HepG2 (cell line): ENCODE results near the gene PIGZ. TPM values are rescaled to one million over a fixed set of nuclear protein-coding genes. Genes with fewer than 3 reads are reported as not detected.

Source experiments
- CREB3 ChIP-seq: sonication (generic); formaldehyde crosslinking; IDR thresholded peaks from 2 replicates; pipeline ENCODE4 v1.5.0; 2020; ENCODE audit warnings: missing genetic modification reagents
- FOXA3 ChIP-seq: IDR thresholded peaks from 2 replicates; pipeline ENCODE4 v1.6.1; 2016; ENCODE audit warnings: missing genetic modification reagents, missing compliant biosample characterization
- KAT7 ChIP-seq: IDR thresholded peaks from 2 replicates; pipeline ENCODE4 v1.6.1; 2018; ENCODE audit warnings: borderline replicate concordance, missing compliant biosample characterization
- KDM5A ChIP-seq: fragments of 200-600 bp; sonication (generic); IDR thresholded peaks from 2 replicates; pipeline ENCODE4 v1.7.0; 2018; ENCODE audit warnings: antibody characterized with exemption, mild to moderate bottlenecking, low read length, borderline replicate concordance
- NONO ChIP-seq, 2 experiments: fragments of 450-650 bp in 1 of 2; sonication (generic) in 1 of 2; formaldehyde crosslinking in 1 of 2; IDR thresholded peaks in 1 of 2; conservative IDR thresholded peaks in 1 of 2; 2 replicates each; pipeline versions ENCODE4 v1.6.1 to v1.8.0; 2017 to 2022; ENCODE audit warnings: mild to moderate bottlenecking in 1 of 2, missing genetic modification reagents in 1 of 2, moderate library complexity in 1 of 2
- NR1H2 ChIP-seq: sonication (generic); formaldehyde crosslinking; IDR thresholded peaks from 2 replicates; pipeline ENCODE4 v1.8.1; 2022; ENCODE audit warnings: low read depth, missing genetic modification reagents, borderline replicate concordance
- ONECUT2 ChIP-seq: sonication (generic); formaldehyde crosslinking; IDR thresholded peaks from 2 replicates; pipeline ENCODE4 v1.4.0; 2020; ENCODE audit warnings: missing genetic modification reagents
- PRDM15 ChIP-seq: sonication (generic); formaldehyde crosslinking; IDR thresholded peaks from 2 replicates; pipeline ENCODE4 v1.4.0; 2020; ENCODE audit warnings: missing genetic modification reagents
- SNAI1 ChIP-seq: sonication (generic); formaldehyde crosslinking; IDR thresholded peaks from 2 replicates; pipeline ENCODE4 v1.5.0; 2020; ENCODE audit warnings: mild to moderate bottlenecking, missing genetic modification reagents, borderline replicate concordance
- TERF1 ChIP-seq: sonication (generic); formaldehyde crosslinking; IDR thresholded peaks from 2 replicates; pipeline ENCODE4 v1.8.0; 2022; ENCODE audit warnings: mild to moderate bottlenecking, missing genetic modification reagents, moderate library complexity
- TRAFD1 ChIP-seq: sonication (generic); formaldehyde crosslinking; IDR thresholded peaks from 2 replicates; pipeline ENCODE4 v1.5.1; 2020; ENCODE audit warnings: missing genetic modification reagents, mild to moderate bottlenecking, borderline replicate concordance
- U2AF1 ChIP-seq: fragments of 200-400 bp; formaldehyde crosslinking; optimal IDR thresholded peaks from 2 replicates; pipeline ENCODE3; 2017; ENCODE audit warnings: mild to moderate bottlenecking, low read depth, low read length
- ZNF275 ChIP-seq: sonication (generic); formaldehyde crosslinking; IDR thresholded peaks from 2 replicates; pipeline ENCODE4 v1.8.0; 2022; ENCODE audit warnings: missing genetic modification reagents, mild to moderate bottlenecking, inconsistent platforms, borderline replicate concordance
- ZNF296 ChIP-seq: sonication (generic); formaldehyde crosslinking; conservative IDR thresholded peaks from 2 replicates; pipeline ENCODE4 v1.5.0; 2020; ENCODE audit warnings: mild to moderate bottlenecking, missing genetic modification reagents
- ZNF468 ChIP-seq: sonication (generic); formaldehyde crosslinking; IDR thresholded peaks from 2 replicates; pipeline ENCODE4 v1.8.0; 2022; ENCODE audit warnings: mild to moderate bottlenecking, moderate library complexity, missing genetic modification reagents
- ZNF639 ChIP-seq: conservative IDR thresholded peaks from 2 replicates; pipeline ENCODE4 v1.6.1; 2018; ENCODE audit warnings: missing genetic modification reagents
- ZNF816 ChIP-seq: sonication (generic); formaldehyde crosslinking; IDR thresholded peaks from 2 replicates; pipeline ENCODE4 v1.8.0; 2022; ENCODE audit warnings: missing genetic modification reagents, mild to moderate bottlenecking, borderline replicate concordance
- ZNF878 ChIP-seq: sonication (generic); formaldehyde crosslinking; IDR thresholded peaks from 2 replicates; pipeline ENCODE4 v1.8.1; 2023; ENCODE audit warnings: mild to moderate bottlenecking, missing genetic modification reagents, moderate library complexity
- polyA plus RNA-seq, 8 experiments: library from polyadenylated mRNA; depleted of rRNA in 3 of 8; stranded (reverse) in 7 of 8; unstranded in 1 of 8; fragments of >200 nt; fragmentation: Illumina TruSeq in 4 of 8; extraction: Trizol in 4 of 8; gene quantifications; 2 replicates each; pipeline versions ENCODE4 v1.2.1 to v1.2.3, GENCODE V29; 2011 to 2016; ENCODE audit warnings: low read depth in 4 of 8, missing spikeins in 1 of 8, mixed read lengths in 1 of 8; ENCODE audit not compliant: insufficient read depth in 1 of 8
- total RNA-seq, 5 experiments: library from RNA; depleted of rRNA; stranded (reverse); fragments of >200 nt; fragmentation: Illumina TruSeq; extraction: Trizol; gene quantifications; 2 replicates each; pipeline ENCODE4 v1.2.3, GENCODE V29; 2016; ENCODE audit warnings: low read depth in 1 of 5

PIGZ gene
- total and polyA plus RNA-seq, 2 of the 13 experiments (the other 11 are each of a cell fraction or from before 2014, with no cell fraction given) = 4.7 to 60.5 TPM

GRCh38 chr3:196942915-196943277, 25.7 kb downstream of the PIGZ start (continued):
- TF ChIP-seq U2AF1 (no peak), ZNF639 (no peak), TRAFD1 (CRISPR knock-in tag) (no peak), FOXA3 (CRISPR knock-in tag) (no peak), PRDM15 (CRISPR knock-in tag) (no peak), NR1H2 (no peak), TERF1 (CRISPR knock-in tag) (no peak), CREB3 (CRISPR knock-in tag) (no peak), ZNF878 (CRISPR knock-in tag) (0 out of 2 replicates have a peak, but pooled peaks have one; percentile 38), KAT7 (CRISPR knock-in tag) (no peak), ZNF296 (CRISPR knock-in tag) (0 out of 2 replicates have a peak, but pooled peaks have one; percentile 43), ZNF468 (CRISPR knock-in tag) (0 out of 2 replicates have a peak, but pooled peaks have one; percentile 12), KDM5A (peak; percentile 85), ZNF816 (CRISPR knock-in tag) (no peak), NONO (IDR thresholded peaks at IDR 0.05) (no peak), NONO (CRISPR knock-in tag; conservative IDR thresholded peaks at IDR 0.05) (no peak), ZNF275 (CRISPR knock-in tag) (no peak), SNAI1 (CRISPR knock-in tag) (no peak), ONECUT2 (no peak)
